AG09319 (cell line): ENCODE measurements around the gene CD7.

ENCODE experiments used
- DNase-seq: peaks from one replicate; pipeline ENCODE4 v3.0.0-alpha.2; 2010; ENCODE audit warnings: low read depth; ENCODE audit errors: extremely low read depth
- CTCF ChIP-seq: IDR thresholded peaks from 2 replicates; pipeline ENCODE4 v1.5.1; 2011; ENCODE audit warnings: low read depth, mild to moderate bottlenecking, inconsistent platforms, low read length, moderate library complexity

CD7 gene

DNA sequence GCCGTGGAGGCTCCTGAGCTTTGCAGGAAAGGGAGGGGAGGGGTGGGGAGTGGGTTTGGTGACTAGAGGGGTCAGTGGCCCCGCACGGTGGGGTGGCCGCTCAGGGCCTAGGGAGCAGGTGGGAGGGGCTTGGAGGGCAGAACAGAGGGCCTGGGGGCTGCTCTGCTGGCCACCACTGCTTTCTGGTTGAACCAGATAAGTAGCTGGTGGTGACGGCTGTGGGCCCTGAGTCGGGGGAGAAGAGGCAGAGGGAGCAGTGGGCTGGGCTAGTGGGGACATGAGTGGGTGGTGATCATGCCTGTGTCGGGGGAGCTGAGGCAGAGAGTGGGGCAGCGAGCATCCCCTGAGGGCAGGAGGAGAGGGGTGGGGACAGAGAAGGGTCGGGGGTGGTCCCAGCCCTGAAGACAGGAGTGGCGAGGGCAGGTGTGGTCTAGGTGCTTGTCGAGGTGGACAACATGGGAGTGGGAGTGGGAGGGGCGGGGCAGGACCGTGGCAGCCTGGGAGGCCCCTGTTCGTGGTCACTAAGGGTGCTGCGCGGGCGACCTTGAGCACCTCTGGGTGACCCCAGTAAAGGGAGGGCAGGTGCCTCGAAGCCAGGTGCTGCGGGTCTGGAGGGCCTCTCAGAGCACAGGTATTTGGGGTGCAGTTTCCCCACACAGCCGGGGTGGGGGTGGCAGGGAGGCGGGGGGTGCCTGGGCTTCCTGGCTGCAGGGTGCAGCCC lies 6.3 kb upstream of the CD7 start:
- no peak for DNase-seq
- TF ChIP-seq CTCF = no peak

- no peak for TF ChIP-seq CTCF
- no peak for DNase-seq
Observed at GRCh38 chr17:82322526-82323453, 5.4 kb upstream of the CD7 start.

DNA sequence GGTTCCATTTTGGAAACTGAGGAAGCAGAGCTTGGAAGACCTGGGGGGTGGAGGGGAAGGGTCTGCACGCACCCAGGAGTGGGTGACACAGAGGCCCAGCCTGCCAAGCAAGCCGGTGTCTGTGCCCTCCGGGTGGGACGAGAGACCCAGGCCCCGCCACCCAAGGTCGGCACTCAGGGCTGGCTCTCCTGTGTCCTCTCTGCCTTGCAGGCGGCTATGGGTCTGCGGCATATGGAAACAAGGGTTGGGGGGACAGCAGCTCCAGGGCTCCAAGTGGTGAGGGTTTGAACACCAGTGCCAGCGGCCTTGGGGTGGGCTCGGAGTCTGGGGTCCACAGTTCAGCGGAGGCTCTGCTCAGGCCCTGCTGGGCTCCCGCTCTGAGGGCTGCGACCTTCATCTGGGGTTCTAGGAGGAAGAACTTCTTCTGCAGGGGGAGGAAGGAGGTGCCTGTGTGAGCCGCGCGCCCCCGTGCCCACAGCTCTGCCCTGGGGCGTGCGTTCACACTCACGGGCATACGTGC lies 4.6 kb upstream of the CD7 start:
- no peak for TF ChIP-seq CTCF

GRCh38 chr17:82320956-82321927 lies 3.8 kb upstream of the CD7 start:
- TF ChIP-seq CTCF = peak; percentile 43
- DNase-seq = no peak

More for the DNA sequence above, 4.6 kb upstream of the CD7 start:
- no peak for DNase-seq

DNA sequence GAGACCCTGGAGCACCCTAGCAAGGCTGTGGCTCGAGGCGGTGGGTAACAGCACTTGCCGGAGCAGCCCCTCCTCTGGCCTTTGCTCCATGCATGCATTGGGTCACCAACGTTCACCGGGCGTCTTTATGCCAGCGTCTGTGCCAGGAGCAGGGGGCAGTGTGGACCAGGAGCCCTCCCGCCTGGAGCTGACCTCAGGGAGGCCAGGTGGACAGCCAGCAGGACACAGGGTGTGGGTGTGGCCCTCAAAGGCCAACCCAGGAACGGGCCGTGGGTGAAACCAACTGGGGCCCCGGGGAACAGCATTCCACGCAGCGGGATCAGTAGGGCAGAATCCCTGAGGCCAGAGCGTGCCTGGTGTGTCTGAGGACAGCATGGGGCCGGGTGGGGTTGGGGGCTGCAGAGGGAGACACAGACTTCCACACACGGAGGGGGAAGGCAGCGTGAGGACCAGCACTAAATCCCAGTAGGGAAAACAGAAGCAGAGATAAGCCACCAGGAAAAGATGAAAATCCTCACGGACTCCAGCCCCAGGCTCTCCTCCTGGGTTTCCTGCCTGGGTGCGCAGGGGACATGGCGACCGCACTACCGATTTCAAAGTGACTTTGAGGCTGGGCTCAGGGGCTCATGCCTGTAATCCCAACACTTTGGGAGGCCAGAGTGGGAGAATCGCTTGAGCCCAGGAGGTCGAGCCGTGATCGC lies 2.9 kb upstream of the CD7 start:
- no peak for TF ChIP-seq CTCF
- no peak for DNase-seq

DNA sequence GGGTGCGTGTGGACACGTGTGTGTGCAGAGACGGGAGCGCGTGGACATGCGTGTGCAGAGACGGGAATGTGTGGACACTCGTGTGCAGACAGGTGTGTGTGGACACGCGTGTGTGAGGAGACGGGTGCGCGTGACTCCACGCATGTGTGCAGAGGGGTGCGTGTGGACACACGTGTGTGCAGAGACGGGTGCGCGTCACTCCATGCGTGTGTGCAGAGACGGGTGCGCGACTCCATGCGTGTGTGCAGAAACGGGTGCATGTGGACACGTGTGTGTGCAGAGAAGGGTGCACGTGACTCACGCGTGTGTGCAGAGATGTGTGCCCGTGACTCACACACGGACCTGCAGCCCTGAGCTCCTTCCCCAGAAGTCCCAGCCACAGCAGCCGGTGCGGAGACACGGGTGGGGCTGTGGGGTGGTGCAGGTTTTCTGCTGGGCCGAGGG lies 2.2 kb upstream of the CD7 start:
- TF ChIP-seq CTCF = no peak
- DNase-seq = no peak
